ENCODE results near the gene RAB11B.
"Not testable (repeated sequence)": the region's sequence is repeated elsewhere in the genome, so short reads cannot be mapped to it uniquely, and the experiment has no call there.

Gene RAB11B

DNA sequence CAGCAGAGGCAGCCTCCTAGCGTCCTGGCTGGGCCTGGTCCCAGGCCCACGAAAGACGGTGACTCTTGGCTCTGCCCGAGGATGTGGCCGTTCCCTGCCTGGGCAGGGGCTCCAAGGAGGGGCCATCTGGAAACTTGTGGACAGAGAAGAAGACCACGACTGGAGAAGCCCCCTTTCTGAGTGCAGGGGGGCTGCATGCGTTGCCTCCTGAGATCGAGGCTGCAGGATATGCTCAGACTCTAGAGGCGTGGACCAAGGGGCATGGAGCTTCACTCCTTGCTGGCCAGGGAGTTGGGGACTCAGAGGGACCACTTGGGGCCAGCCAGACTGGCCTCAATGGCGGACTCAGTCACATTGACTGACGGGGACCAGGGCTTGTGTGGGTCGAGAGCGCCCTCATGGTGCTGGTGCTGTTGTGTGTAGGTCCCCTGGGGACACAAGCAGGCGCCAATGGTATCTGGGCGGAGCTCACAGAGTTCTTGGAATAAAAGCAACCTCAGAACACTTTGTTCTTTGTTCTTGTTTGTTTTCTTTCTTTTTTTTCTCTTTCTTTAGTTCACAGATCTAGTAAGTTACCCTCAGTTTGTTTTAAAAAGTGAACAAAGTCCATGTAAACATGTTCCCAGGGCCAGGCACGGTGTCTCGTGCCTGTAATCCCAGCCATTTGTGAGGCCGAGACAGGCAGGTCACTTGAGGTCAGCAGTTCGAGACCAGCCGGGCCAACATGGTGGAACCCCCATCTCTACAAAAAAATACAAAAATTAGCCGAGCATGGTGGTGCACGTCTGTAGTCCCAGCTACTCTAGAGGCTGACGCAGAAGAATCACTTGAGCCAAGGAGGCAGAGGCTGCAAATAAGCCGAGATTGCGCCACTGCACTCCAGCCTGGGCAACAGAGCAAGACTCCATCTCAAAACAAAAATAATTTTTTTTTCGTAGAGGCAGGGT lies 16.0 kb upstream of the RAB11B start:
- TF ChIP-seq CTCF (conservative IDR thresholded peaks at IDR 0.05; ENCODE audit: control insufficient read depth, insufficient read depth, low read depth, low read length): no peak
- H3K4me3 ChIP-seq (ENCODE audit: control insufficient read depth, low read depth, low read length): no peak overlapping the region
- no peak for DNase-seq (ENCODE audit: low read depth)

DNA sequence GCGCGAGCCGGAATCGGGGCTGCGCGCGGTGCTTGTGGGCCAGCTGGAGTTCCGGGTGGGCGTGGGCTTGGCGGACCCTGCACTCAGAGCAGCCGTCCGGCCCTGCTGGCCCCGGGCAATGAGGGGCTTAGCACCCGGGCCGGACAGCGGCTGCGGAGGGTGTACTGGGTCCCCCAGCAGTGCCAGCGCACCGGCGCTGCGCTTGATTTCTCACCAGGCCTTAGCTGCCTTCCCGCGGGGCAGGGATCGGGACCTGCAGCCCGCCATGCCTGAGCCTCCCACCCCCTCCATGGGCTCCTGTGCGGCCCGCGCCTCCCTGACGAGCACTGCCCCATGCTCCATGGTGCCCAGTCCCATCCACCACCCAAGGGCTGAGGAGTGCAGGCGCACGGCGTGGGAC lies 14.4 kb upstream of the RAB11B start:
- not testable (repeated sequence) for H3K4me3 ChIP-seq (ENCODE audit: control insufficient read depth, low read depth, low read length); DNase-seq (ENCODE audit: low read depth)

DNA sequence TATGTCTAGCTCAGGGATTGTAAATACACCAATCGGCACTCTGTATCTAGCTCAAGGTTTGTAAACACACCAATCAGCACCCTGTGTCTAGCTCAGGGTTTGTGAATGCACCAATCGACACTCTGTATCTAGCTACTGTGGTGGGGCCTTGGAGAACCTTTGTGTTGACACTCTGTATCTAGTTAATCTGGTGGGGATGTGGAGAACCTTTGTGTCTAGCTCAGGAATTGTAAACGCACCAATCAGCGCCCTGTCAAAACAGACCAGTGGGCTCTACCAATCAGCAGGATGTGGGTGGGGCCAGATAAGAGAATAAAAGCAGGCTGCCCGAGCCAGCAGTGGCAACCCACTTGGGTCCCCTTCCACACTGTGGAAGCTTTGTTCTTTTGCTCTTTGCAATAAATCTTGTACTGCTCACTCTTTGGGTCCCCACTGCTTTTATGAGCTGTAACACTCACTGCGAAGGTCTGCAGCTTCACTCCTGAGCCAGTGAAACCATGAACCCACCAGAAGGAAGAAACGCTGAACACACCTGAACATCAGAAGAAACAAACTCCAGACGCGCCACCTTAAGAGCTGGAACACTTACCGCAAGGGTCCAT lies 13.7 kb upstream of the RAB11B start:
- DNase-seq (ENCODE audit: low read depth); H3K4me3 ChIP-seq (ENCODE audit: control insufficient read depth, low read depth, low read length): not testable (repeated sequence)

DNA sequence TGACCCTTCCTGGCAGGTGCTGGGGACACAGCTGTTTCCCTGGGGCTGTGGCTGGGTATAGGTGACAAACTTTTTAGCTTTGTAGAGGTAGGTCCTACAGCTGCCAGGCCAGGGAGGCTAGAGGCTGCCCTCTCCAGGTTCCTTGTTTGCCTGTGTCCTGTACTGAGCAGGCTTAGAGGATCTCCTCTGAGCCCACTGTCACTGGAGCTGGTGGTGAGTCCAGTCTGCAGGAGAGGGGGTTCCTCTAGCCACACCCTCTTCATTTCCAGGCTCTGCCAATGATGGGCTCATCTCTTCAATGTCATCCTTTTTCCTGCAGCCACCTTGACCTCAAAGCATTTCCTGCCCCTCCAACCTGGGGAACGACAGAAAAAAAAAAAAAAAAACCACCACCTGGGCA lies 12.6 kb upstream of the RAB11B start:
- DNase-seq (ENCODE audit: low read depth): no peak
- no peak overlapping the region for H3K4me3 ChIP-seq (ENCODE audit: control insufficient read depth, low read depth, low read length)
- TF ChIP-seq CTCF (conservative IDR thresholded peaks at IDR 0.05; ENCODE audit: control insufficient read depth, insufficient read depth, low read depth, low read length): no peak

DNA sequence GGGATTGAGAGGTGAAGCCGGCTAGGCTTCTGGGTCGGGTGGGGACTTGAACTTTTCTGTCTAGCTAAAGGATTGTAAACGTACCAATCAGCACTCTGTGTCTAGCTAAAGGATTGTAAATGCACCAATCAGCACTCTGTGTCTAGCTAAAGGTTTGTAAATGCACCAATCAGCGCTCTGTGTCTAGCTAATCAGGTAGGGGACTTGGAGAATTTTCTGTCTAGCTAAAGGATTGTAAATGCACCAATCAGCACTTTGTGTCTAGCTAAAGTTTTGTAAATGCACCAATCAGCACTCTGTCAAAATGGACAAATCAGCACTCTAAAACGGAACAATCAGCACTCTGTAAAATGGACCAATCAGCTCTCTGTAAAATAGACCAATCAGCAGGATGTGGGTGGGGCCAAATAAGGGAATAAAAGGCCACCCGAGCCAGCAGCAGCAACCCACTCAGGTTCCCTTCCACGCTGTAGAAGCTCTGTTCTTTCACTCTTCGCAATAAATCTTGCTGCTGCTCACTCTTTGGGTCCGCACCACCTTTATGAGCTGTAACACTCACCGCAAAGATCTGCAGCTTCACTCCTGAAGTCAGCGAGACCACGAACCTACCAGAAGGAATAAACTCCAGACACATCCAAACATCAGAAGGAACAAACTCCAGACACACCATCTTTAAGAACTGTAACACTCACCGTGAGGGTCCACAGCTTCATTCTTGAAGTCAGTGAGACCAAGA lies 10.8 kb upstream of the RAB11B start:
- not testable (repeated sequence) for DNase-seq (ENCODE audit: low read depth); H3K4me3 ChIP-seq (ENCODE audit: control insufficient read depth, low read depth, low read length)

DNA sequence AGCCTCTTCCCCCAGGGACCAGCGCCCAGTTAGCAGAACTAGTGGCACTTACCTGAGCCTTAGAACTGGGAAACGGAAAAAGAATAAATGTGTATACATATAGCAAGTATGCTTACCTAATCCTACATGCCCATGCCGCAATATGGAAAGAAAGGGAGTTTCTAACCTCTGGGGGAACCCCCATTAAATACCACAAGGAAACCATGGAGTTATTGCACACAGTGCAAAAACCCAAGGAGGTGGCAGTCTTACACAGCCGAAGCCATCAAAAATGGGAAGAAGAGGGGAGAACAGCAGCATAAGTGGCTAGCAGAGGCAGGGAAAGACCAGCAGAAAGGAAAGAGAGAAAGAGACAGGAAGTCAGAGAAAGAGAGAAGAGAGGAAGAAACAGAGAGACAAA lies 5.6 kb upstream of the RAB11B start:
- not testable (repeated sequence) for DNase-seq (ENCODE audit: low read depth); H3K4me3 ChIP-seq (ENCODE audit: control insufficient read depth, low read depth, low read length)

DNA sequence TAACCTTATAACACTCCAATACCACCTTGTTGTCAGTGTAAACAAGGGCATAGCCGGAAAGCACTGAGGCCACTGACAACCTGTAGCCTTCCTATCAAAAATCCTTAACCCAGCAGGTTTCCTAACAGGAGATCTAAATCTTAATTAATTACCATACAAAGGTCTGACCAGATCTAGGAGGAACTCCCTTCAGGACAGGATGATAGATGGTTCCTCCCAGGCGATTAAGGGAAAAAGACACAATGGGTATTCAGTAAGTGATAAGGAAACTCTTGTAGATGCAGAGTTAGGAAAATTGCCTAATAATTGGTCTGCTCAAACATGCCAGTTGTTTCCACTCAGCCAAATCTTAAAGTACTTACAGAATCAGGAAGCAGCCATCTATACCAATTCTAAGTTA lies 5.1 kb upstream of the RAB11B start:
- not testable (repeated sequence) for H3K4me3 ChIP-seq (ENCODE audit: control insufficient read depth, low read depth, low read length); DNase-seq (ENCODE audit: low read depth)

- not testable (repeated sequence) for DNase-seq (ENCODE audit: low read depth); H3K4me3 ChIP-seq (ENCODE audit: control insufficient read depth, low read depth, low read length)
Measured at GRCh38 chr19:8385566-8385965, 4.6 kb upstream of the RAB11B start.

GRCh38 chr19:8386419-8386818 lies 3.7 kb upstream of the RAB11B start:
- not testable (repeated sequence) for DNase-seq (ENCODE audit: low read depth); H3K4me3 ChIP-seq (ENCODE audit: control insufficient read depth, low read depth, low read length)

- no peak for TF ChIP-seq CTCF (conservative IDR thresholded peaks at IDR 0.05; ENCODE audit: control insufficient read depth, insufficient read depth, low read depth, low read length)
- no peak overlapping the region for H3K4me3 ChIP-seq (ENCODE audit: control insufficient read depth, low read depth, low read length)
- no peak for DNase-seq (ENCODE audit: low read depth)
Measured at GRCh38 chr19:8386990-8387389, 3.2 kb upstream of the RAB11B start.
